ENCODE results near the gene KMT2D. TPM values are rescaled to one million over a fixed set of nuclear protein-coding genes. Genes with fewer than 3 reads are reported as not detected.

Gene KMT2D, protein sequence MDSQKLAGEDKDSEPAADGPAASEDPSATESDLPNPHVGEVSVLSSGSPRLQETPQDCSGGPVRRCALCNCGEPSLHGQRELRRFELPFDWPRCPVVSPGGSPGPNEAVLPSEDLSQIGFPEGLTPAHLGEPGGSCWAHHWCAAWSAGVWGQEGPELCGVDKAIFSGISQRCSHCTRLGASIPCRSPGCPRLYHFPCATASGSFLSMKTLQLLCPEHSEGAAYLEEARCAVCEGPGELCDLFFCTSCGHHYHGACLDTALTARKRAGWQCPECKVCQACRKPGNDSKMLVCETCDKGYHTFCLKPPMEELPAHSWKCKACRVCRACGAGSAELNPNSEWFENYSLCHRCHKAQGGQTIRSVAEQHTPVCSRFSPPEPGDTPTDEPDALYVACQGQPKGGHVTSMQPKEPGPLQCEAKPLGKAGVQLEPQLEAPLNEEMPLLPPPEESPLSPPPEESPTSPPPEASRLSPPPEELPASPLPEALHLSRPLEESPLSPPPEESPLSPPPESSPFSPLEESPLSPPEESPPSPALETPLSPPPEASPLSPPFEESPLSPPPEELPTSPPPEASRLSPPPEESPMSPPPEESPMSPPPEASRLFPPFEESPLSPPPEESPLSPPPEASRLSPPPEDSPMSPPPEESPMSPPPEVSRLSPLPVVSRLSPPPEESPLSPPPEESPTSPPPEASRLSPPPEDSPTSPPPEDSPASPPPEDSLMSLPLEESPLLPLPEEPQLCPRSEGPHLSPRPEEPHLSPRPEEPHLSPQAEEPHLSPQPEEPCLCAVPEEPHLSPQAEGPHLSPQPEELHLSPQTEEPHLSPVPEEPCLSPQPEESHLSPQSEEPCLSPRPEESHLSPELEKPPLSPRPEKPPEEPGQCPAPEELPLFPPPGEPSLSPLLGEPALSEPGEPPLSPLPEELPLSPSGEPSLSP (N-terminal part only)
- 30.0 to 46.2 TPM (median 40.4 TPM) in 5 replicates for total RNA-seq (2022; extraction: Qiagen RNA extraction)

DNA sequence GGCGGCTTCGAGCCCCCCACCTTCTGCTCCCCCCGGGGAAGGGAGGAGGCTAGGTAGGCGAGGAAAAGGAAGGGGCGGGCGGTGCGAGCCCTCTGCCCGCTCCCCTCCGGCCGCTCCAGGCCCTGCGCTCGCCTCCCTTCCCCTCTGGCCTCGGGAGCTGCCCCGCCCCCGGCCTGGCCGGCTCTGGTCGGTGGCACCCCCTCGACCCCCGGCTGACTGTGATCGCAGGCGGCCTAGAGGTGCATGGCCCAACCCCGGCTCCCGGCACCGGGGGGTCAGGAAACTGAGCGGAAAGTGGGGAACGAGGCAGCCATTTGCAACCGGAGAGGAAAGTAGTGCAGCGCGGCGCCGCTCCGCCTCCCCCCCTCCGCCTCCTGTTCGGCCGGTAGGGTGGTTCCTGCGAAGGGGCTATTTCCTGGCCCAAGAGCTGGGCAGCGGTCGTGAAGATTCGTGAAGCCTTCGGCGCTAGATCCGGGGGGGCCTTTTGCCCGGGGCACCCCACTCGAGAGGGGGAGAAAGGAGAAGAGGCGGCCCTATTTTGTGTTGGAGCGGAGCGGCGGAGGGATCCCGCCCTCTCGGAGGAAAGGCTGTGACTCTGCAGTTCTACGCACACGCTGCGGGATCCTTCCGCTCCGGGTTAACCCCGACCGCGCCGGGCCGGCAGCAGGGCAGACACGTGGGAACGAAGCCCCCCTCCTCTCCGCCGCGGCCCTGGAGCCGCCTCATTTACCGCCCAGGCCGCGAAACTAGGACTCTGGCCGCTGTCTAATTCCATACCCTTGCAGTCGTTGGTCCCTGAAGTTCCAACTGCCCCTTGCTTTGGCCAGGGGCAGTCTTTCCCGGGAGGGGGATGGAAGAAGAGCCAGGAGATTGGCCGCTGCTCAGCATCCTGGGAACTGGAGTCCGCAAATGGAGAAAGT is at the start of gene KMT2D:
Gene KMT2D (minus strand): TSS at position 558 of the 920 bp plus-strand sequence. CDS start 5,470 bp downstream, outside the sequence.

DNA sequence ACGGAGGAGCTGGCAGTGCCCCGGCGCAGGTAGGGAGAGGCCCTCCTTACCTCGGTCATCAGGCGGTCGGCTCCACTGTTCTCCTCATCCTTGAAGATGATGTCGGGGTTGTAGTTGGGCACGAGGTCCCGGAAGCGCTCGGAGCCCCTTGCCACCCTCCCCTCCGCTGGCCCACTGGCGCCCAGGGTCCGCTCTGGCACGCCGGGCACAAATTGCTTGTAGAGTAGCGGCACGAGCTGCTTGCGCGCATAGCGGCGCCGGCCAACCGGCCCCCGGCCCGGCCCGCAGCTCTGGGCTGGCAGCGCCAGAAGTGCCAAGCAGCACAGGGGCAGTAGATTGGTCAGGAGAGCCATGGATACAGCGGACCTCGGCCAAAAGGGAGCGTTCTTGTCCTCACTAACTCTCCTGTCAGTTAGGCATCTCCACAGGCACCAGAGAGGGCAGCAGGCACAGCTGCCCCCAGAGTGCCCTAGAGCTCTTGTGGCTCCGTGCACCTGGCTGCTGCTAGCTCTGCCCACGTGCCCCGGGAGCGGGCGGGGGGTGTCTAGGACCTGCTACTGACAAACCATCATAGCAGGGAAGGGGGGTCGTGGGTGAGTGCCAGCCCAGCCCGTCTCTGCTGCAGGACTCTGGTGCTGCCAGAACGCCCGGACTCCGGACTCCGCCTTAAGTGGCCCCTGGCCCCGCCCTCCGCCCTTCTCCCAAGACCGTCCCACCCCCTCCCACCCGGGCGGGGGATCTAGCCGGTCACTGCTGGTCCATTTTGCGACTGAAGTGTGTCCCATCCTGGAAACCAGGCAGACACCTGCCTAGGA is 33.8 kb upstream of the KMT2D start, which contains the start of gene DHH:
Gene DHH (minus strand): TSS at position 642 of the 815 bp plus-strand sequence. CDS start 289 bp downstream, at position 353.

GRCh38 chr12:49069507-49070346 is 9.1 kb upstream of the KMT2D start, which contains the start of gene RHEBL1:
Gene RHEBL1, minus strand, starts transcription at chr12:49069979. Its CDS starts 194 bp downstream, at chr12:49069785.

DNA sequence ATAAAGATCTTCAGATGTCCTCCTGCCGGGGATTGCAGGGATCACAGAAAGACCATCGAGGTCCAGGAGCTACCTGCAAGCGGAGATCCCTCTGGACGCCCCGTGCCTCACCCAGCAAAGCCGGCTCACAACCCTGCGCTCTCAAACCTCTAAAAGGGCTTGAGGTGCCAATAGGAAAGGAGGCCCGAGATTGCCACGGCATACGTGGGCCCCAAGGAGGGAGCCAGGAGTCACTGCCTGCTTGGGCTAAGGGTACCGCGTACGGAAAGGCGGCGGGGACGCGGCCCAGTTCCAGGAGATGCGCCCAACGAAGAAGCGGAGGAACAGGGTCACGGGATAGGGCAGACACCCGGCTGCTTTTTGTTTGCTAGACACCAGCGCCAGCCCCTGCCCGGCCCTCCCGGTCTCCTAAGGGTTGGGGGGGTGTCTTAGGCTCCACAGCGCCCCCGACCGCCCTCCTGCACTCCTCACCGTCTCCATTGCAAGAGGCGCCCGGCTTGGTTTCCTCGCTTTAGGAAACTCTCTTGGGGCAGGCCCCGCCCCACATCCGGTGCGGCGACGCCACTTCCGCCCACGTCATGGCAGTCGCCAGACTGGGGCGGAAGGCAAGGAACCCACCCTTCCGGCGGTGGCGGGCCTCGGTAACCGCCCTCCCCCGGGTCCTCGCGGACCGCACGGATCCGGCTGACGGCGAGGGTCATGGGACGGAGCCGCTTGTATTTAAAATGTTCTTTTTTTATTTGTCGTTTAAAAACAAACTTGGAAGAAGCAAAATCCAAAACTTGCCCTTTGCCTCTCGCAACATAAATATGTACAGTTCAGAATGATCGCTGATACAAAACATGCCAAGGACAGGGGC is 42.1 kb downstream of the KMT2D start, which contains the start of gene PRKAG1:
Gene PRKAG1 (minus strand): TSS at position 516 of the 859 bp plus-strand sequence. CDS start 36 bp downstream, at position 480.

Other genes with a start within 250 kb of the KMT2D start
- gene CACNB3, start 242.3 kb downstream of the KMT2D start, total RNA-seq (2022; extraction: Qiagen RNA extraction) = 24.4 to 36.9 TPM (median 29.6 TPM) in 5 replicates
- gene DDX23, start 208.6 kb downstream of the KMT2D start, total RNA-seq (2022; extraction: Qiagen RNA extraction) = 67.5 to 84.0 TPM (median 80.1 TPM) in 5 replicates
- gene RND1, start 194.9 kb downstream of the KMT2D start, total RNA-seq (2022; extraction: Qiagen RNA extraction) = 2.6 to 4.7 TPM (median 3.1 TPM) in 5 replicates
- gene FKBP11, start 135.3 kb downstream of the KMT2D start, total RNA-seq (2022; extraction: Qiagen RNA extraction) = 52.7 to 58.9 TPM (median 55.2 TPM) in 5 replicates
- 113 to 164 TPM (median 152 TPM) in 5 replicates for gene ARF3, start 103.3 kb downstream of the KMT2D start, total RNA-seq (2022; extraction: Qiagen RNA extraction)
- 1.5 to 2.4 TPM (median 2.2 TPM) in 5 replicates for gene WNT10B, start 89.1 kb downstream of the KMT2D start, total RNA-seq (2022; extraction: Qiagen RNA extraction)
- gene WNT1, start 82.5 kb downstream of the KMT2D start, total RNA-seq (2022; extraction: Qiagen RNA extraction) = 0.07 to 0.28 TPM (median 0.18 TPM) in 5 replicates
- 0.56 to 0.71 TPM (median 0.67 TPM) in 5 replicates for gene DDN, start 61.4 kb downstream of the KMT2D start, total RNA-seq (2022; extraction: Qiagen RNA extraction)
- gene PRKAG1, start 42.0 kb downstream of the KMT2D start, total RNA-seq (2022; extraction: Qiagen RNA extraction) = 40.6 to 44.3 TPM (median 41.4 TPM) in 5 replicates
- gene RHEBL1, start 9.2 kb upstream of the KMT2D start, total RNA-seq (2022; extraction: Qiagen RNA extraction) = 2.9 to 4.4 TPM (median 4.0 TPM) in 5 replicates
- not detected in 5 replicates for gene DHH, start 34.0 kb upstream of the KMT2D start, total RNA-seq (2022; extraction: Qiagen RNA extraction)
- 11.5 to 17.2 TPM (median 14.4 TPM) in 5 replicates for gene LMBR1L, start 50.1 kb upstream of the KMT2D start, total RNA-seq (2022; extraction: Qiagen RNA extraction)
- 2,131 to 2,545 TPM (median 2,326 TPM) in 5 replicates for gene TUBA1B, start 70.6 kb upstream of the KMT2D start, total RNA-seq (2022; extraction: Qiagen RNA extraction)
- gene TUBA1A, start 128.3 kb upstream of the KMT2D start, total RNA-seq (2022; extraction: Qiagen RNA extraction) = 197 to 241 TPM (median 217 TPM) in 5 replicates
- gene TUBA1C, start 204.3 kb upstream of the KMT2D start, total RNA-seq (2022; extraction: Qiagen RNA extraction) = 1,458 to 1,816 TPM (median 1,593 TPM) in 5 replicates
- gene PRPH, start 234.4 kb upstream of the KMT2D start, total RNA-seq (2022; extraction: Qiagen RNA extraction) = 1.2 to 2.2 TPM (median 1.6 TPM) in 5 replicates

Measured in A549 treated with dexamethasone at 1 μM for 4 hours (cell line).